Measurements from ENCODE around the gene ST7. TPM values are rescaled to one million over a fixed set of nuclear protein-coding genes. Genes with fewer than 3 reads are reported as not detected.

Gene ST7
- total and polyA plus RNA-seq, 2 donors (not counting 1 experiment from before 2014, with no cell fraction given): 2.3 to 4.6 TPM

DNA sequence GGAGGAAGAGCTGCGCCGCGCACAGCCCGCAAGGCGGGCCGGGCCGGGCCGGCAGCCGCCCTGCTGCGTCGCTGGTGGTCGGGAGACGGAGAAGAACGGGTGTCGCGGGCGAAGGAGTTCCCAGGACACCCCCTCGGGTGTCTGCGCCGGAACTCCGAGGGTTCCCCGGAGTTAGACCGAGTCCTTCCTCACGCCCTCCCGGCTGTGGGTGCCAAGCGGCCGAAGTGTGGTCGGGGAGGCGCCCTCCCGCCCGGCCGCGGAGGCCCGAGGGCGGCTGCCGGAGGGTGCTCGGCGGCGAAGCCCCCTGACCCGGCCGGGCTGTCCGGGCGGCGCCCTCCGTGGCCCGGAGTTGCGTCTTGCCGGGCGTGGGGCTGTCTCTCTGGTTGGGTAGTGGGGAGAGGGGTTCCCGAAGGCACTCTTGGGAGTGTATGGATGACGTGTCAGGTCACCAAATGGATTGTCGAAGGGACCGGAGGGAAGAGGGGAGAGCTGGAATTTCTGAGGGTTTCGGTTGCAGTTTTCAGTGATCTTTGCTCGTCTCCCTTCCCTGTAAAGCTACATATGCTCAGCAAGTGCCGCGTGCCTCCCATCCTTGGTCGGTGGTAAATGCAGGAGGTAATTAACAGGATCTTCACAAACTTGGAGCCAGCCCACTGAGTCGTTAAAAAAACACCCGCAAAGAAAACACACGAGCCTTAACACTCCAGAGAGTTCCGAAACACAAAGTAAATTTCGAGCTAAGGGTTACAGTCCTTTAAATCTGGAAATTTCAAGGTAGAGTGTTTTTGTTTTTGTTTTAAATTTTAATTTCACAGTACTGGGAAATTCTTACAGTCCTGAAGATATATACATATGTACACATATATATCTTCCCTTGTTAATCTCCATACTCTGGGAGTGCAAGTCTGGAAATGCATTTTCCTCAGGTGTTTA is 871 bp downstream of the ST7 start:
- Histone ChIP-seq H3K9ac (ENCODE audit: low read length) (peak overlapping the region; percentile 80), H3K4me3 (ENCODE audit: control extremely low read depth in 1 of 5, extremely low read depth in 1 of 5, insufficient read depth in 1 of 5, low read depth in 2 of 5, low read length in 4 of 5) (peak overlapping the region in 4 of 5 experiments; percentile 44 to 80 (median 70)), H3K9me3 (ENCODE audit: control extremely low read depth in 1 of 3, control insufficient read depth in 2 of 3, insufficient read depth in 1 of 3, low read length in 2 of 3) (no peaks in the 10 kb centered on the region), H3K79me2 (ENCODE audit: control insufficient read depth, insufficient read depth, low read length) (no peaks in the 10 kb centered on the region), H3K4me2 (replicated peaks; ENCODE audit: low read depth, low read length, poor library complexity, severe bottlenecking) (peak overlapping the region; percentile 95), H3K36me3 (replicated peaks in 1 of 2; ENCODE audit: control extremely low read depth in 1 of 2, control insufficient read depth in 1 of 2, extremely low read depth in 1 of 2, insufficient read depth in 2 of 2, low read length in 1 of 2) (no peaks in the 10 kb centered on the region), H3K4me1 (ENCODE audit: control insufficient read depth in 2 of 2, insufficient read depth in 2 of 2, low read length in 2 of 2) (peaks cover 12 to 13% of the 10 kb centered on the region in 2 donors), H3K27me3 (replicated peaks in 1 of 4; ENCODE audit: control extremely low read depth in 1 of 4, control insufficient read depth in 3 of 4, insufficient read depth in 4 of 4, low read length in 3 of 4) (peaks cover 0 to 19% (median 2%) of the 10 kb centered on the region in 4 experiments), H4K20me1 (ENCODE audit: control insufficient read depth, insufficient read depth, low read length, poor library complexity, severe bottlenecking) (no peaks in the 10 kb centered on the region), H3K27ac (ENCODE audit: low read length in 2 of 2) (peak overlapping the region in 1 of 2 donors; percentile 43), H2AFZ (ENCODE audit: insufficient read depth, low read depth, low read length, poor library complexity, severe bottlenecking) (peak overlapping the region; percentile 83)
- DNase-seq (no peak), ATAC-seq (ENCODE audit: low read depth) (peak; percentile 19)
- intact Hi-C loops (cut with micrococcal nuclease): loop anchor here (1.0 to 10.0 kb wide), 2 partner anchors 92 to 429 kb away; partner anchors contain the start of genes CAPZA2 and CAV1
- H3K4me1 Mint-ChIP-seq: peaks cover 20% of the 10 kb centered on the region
- peak overlapping the region; percentile 93 for H3K27ac Mint-ChIP-seq
- H3K9me3 Mint-ChIP-seq (ENCODE audit: insufficient read depth): no peaks in the 10 kb centered on the region
- under 1% methylated on average over 56 of the region's 63 CpGs for WGBS (ENCODE audit: insufficient coverage)
- peaks cover 3% of the 10 kb centered on the region for H3K27me3 Mint-ChIP-seq
- ChIA-PET CTCF (interaction anchor here (0.8 to 1.1 kb wide), 3 partner anchors 21 to 172 kb away, joined by 3 to 4 read pairs (median 3); no protein-coding TSS in a partner anchor), POLR2A (no interaction called here)
- no peak for TF ChIP-seq EZH2 (IDR thresholded peaks at IDR 0.05; ENCODE audit: borderline replicate concordance, insufficient read depth, low read depth, low read length, poor library complexity, severe bottlenecking)
- TF ChIP-seq, protein P1, sequence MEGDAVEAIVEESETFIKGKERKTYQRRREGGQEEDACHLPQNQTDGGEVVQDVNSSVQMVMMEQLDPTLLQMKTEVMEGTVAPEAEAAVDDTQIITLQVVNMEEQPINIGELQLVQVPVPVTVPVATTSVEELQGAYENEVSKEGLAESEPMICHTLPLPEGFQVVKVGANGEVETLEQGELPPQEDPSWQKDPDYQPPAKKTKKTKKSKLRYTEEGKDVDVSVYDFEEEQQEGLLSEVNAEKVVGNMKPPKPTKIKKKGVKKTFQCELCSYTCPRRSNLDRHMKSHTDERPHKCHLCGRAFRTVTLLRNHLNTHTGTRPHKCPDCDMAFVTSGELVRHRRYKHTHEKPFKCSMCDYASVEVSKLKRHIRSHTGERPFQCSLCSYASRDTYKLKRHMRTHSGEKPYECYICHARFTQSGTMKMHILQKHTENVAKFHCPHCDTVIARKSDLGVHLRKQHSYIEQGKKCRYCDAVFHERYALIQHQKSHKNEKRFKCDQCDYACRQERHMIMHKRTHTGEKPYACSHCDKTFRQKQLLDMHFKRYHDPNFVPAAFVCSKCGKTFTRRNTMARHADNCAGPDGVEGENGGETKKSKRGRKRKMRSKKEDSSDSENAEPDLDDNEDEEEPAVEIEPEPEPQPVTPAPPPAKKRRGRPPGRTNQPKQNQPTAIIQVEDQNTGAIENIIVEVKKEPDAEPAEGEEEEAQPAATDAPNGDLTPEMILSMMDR (IDR thresholded peaks at IDR 0.05): no peak
- H3K4me3 Mint-ChIP-seq: peak overlapping the region; percentile 97

DNA sequence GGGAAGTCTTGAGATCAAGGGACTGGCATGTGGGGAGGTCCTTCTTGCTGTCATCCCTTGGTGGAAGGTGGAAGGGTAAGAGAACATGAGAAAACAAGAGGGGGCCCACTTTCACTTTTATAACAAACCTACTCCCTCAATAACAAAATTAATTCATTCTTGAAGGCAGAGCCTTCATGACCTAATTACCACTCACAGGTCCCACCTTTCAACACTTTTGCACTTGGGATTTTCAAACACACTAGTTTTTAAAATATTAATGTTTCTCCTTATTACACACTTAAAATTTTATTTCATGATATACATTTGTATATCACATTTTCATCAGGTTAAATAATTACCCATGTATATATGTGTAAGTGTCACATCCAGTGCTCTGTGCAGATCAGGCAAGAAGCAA is 2.0 kb downstream of the ST7 start:
- Histone ChIP-seq H3K36me3 (replicated peaks in 1 of 2; ENCODE audit: control extremely low read depth in 1 of 2, control insufficient read depth in 1 of 2, extremely low read depth in 1 of 2, insufficient read depth in 2 of 2, low read length in 1 of 2) (no peaks in the 10 kb centered on the region), H3K4me2 (replicated peaks; ENCODE audit: low read depth, low read length, poor library complexity, severe bottlenecking) (no peak overlapping the region), H3K27me3 (replicated peaks in 1 of 4; ENCODE audit: control extremely low read depth in 1 of 4, control insufficient read depth in 3 of 4, insufficient read depth in 4 of 4, low read length in 3 of 4) (peaks cover 0 to 16% (median 2%) of the 10 kb centered on the region in 4 experiments), H3K4me1 (ENCODE audit: control insufficient read depth in 2 of 2, insufficient read depth in 2 of 2, low read length in 2 of 2) (peaks cover 12 to 13% of the 10 kb centered on the region in 2 donors), H3K79me2 (ENCODE audit: control insufficient read depth, insufficient read depth, low read length) (no peaks in the 10 kb centered on the region), H4K20me1 (ENCODE audit: control insufficient read depth, insufficient read depth, low read length, poor library complexity, severe bottlenecking) (no peaks in the 10 kb centered on the region), H3K9me3 (ENCODE audit: control extremely low read depth in 1 of 3, control insufficient read depth in 2 of 3, insufficient read depth in 1 of 3, low read length in 2 of 3) (no peaks in the 10 kb centered on the region), H2AFZ (ENCODE audit: insufficient read depth, low read depth, low read length, poor library complexity, severe bottlenecking) (no peak overlapping the region), H3K9ac (ENCODE audit: low read length) (no peak overlapping the region), H3K27ac (ENCODE audit: low read length in 2 of 2) (no peak overlapping the region), H3K4me3 (ENCODE audit: control extremely low read depth in 1 of 5, extremely low read depth in 1 of 5, insufficient read depth in 1 of 5, low read depth in 2 of 5, low read length in 4 of 5) (no peak overlapping the region)
- peaks cover 3% of the 10 kb centered on the region for H3K27me3 Mint-ChIP-seq
- H3K4me3 Mint-ChIP-seq: no peak overlapping the region
- H3K4me1 Mint-ChIP-seq: peaks cover 20% of the 10 kb centered on the region
- H3K9me3 Mint-ChIP-seq (ENCODE audit: insufficient read depth): no peaks in the 10 kb centered on the region
- DNase-seq (no peak), ATAC-seq (ENCODE audit: low read depth) (no peak)
- H3K27ac Mint-ChIP-seq: no peak overlapping the region
- TF ChIP-seq, protein P1 (IDR thresholded peaks at IDR 0.05): no peak
- TF ChIP-seq EZH2 (IDR thresholded peaks at IDR 0.05; ENCODE audit: borderline replicate concordance, insufficient read depth, low read depth, low read length, poor library complexity, severe bottlenecking): no peak
- ChIA-PET CTCF (no interaction called here), POLR2A (no interaction called here)
- intact Hi-C loops (cut with micrococcal nuclease): loop anchor here (10.0 kb wide), 1 partner anchor 431 kb away; the partner anchor contains the start of gene CAV1
